HepG2 (cell line): Measurements from ENCODE around the gene DNAJC8. TPM values are rescaled to one million over a fixed set of nuclear protein-coding genes. Genes with fewer than 3 reads are reported as not detected.

Experiments used
- ATAC-seq: fragments of 200-7000 bp; cut with Tn5 transposase; 3 replicates; pipeline ENCODE4 v1.9.1; 2020; ENCODE audit warnings: mild to moderate bottlenecking, moderate library complexity
- BruUV-seq: library from RNA; stranded (reverse); fragments of 400-500 nt; replicated peaks from 2 replicates; lab custom pipeline; 2021; lab: Mats Ljungman, UMichigan
- CTCF ChIA-PET: fragments of 300-600 bp; formaldehyde crosslinking; extraction: SDS; loops from one replicate; lab custom pipeline; 2021; ENCODE audit warnings: low total read pairs, inconsistent platforms, low intra/inter-chr PET ratio; lab: Yijun Ruan, JAX
- POLR2A ChIA-PET: fragments of 350-600 bp; sonication (Branson Sonifier 250); formaldehyde crosslinking; loops from one replicate; lab custom pipeline; 2020; ENCODE audit warnings: antibody characterized with exemption, inconsistent platforms; lab: Yijun Ruan, JAX
- DNase-seq: peaks from one replicate; pipeline ENCODE4 v3.0.0-alpha.2; 2015; ENCODE audit warnings: low spot score
- FAIRE-seq: peaks from 3 replicates; lab custom pipeline; 2011; peaks lifted over from hg19 to GRCh38; lab: Jason Lieb, UNC
- H2AFZ ChIP-seq: one replicate; pipeline ENCODE4 v1.6.1; 2011; ENCODE audit warnings: low read length, inconsistent platforms
- H3K27ac ChIP-seq: fragments of 300-600 bp; 3 replicates; pipeline ENCODE4 v1.8.0; 2011; ENCODE audit warnings: mixed run types, mild to moderate bottlenecking, mixed read lengths, low read length, inconsistent platforms; ENCODE audit not compliant: insufficient read depth; ENCODE audit errors: extremely low read length
- H3K27me3 ChIP-seq, 2 experiments: fragments of 200-600 bp in 1 of 2; 2 replicates in 1 of 2; 3 replicates in 1 of 2; pipeline versions ENCODE4 v1.6.0 to v1.8.0; 2011; ENCODE audit warnings: low read length in 2 of 2, mild to moderate bottlenecking in 2 of 2, moderate library complexity in 2 of 2, inconsistent platforms in 1 of 2; ENCODE audit not compliant: insufficient read depth in 2 of 2, control insufficient read depth in 1 of 2
- H3K36me3 ChIP-seq, 2 experiments: fragments of 200-600 bp in 1 of 2; replicated peaks in 1 of 2; 2 replicates in 1 of 2; 3 replicates in 1 of 2; pipeline versions ENCODE4 v1.5.1 to v1.8.0; 2011; ENCODE audit warnings: low read length in 2 of 2, inconsistent platforms in 1 of 2; ENCODE audit not compliant: insufficient read depth in 2 of 2, control insufficient read depth in 1 of 2
- H3K4me1 ChIP-seq: 2 replicates; pipeline ENCODE4 v1.5.1; 2012; ENCODE audit warnings: low read length, inconsistent platforms; ENCODE audit not compliant: insufficient read depth
- H3K4me2 ChIP-seq: 2 replicates; pipeline ENCODE4 v1.6.0; 2011; ENCODE audit warnings: low read depth, low read length, inconsistent platforms
- H3K4me3 ChIP-seq, 3 experiments: fragments of 200-600 bp in 1 of 3; sonication (generic), shearing (Covaris generic) in 1 of 3; replicated peaks in 1 of 3; 2 replicates each; pipeline ENCODE4 v1.5.1; 2011 to 2016; ENCODE audit warnings: low read length in 3 of 3, inconsistent platforms in 2 of 3, low read depth in 2 of 3, mild to moderate bottlenecking in 2 of 3, control low read depth in 1 of 3, mixed read lengths in 1 of 3; ENCODE audit not compliant: insufficient read depth in 1 of 3
- H3K79me2 ChIP-seq: one replicate; pipeline ENCODE4 v1.6.1; 2011; ENCODE audit warnings: low read length, inconsistent platforms; ENCODE audit not compliant: insufficient read depth
- H3K9ac ChIP-seq: 2 replicates; pipeline ENCODE4 v1.6.0; 2011; ENCODE audit warnings: mild to moderate bottlenecking, low read depth, low read length, inconsistent platforms; ENCODE audit not compliant: insufficient read depth
- H3K9me3 ChIP-seq: 2 replicates; pipeline ENCODE4 v1.5.1; 2012; ENCODE audit warnings: mild to moderate bottlenecking, low read length
- H4K20me1 ChIP-seq: 2 replicates; pipeline ENCODE4 v1.6.0; 2011; ENCODE audit warnings: inconsistent platforms, mild to moderate bottlenecking, low read length, moderate library complexity; ENCODE audit not compliant: insufficient read depth
- CEBPG ChIP-seq: IDR thresholded peaks from 2 replicates; pipeline ENCODE4 v1.6.1; 2016
- KDM1A ChIP-seq: IDR thresholded peaks from 2 replicates; pipeline ENCODE4 v1.6.1; 2016; ENCODE audit warnings: missing compliant biosample characterization
- MAFK ChIP-seq, 2 experiments: IDR thresholded peaks in 1 of 2; conservative IDR thresholded peaks in 1 of 2; 2 replicates each; pipeline ENCODE4 v1.6.1; 2011; ENCODE audit warnings: improper control_type of control experiment in 2 of 2, low read length in 2 of 2
- NCOA2 ChIP-seq: sonication (generic); formaldehyde crosslinking; IDR thresholded peaks from 2 replicates; pipeline ENCODE4 v1.8.0; 2022; ENCODE audit warnings: inconsistent platforms
- PHB2 ChIP-seq: fragments of 450-650 bp; IDR thresholded peaks from 2 replicates; pipeline ENCODE4 v1.6.1; 2018; ENCODE audit not compliant: partially characterized antibody
- PITX1 ChIP-seq: sonication (generic); formaldehyde crosslinking; IDR thresholded peaks from 2 replicates; pipeline ENCODE4 v1.5.1; 2020; ENCODE audit warnings: mild to moderate bottlenecking, missing genetic modification reagents
- PRDM10 ChIP-seq: sonication (generic); formaldehyde crosslinking; IDR thresholded peaks from 2 replicates; pipeline ENCODE4 v1.4.0; 2020; ENCODE audit warnings: low read depth, missing genetic modification reagents
- SAP130 ChIP-seq: IDR thresholded peaks from 2 replicates; pipeline ENCODE4 v1.6.1; 2016; ENCODE audit warnings: low read depth
- ZFP82 ChIP-seq: sonication (generic); formaldehyde crosslinking; IDR thresholded peaks from 2 replicates; pipeline ENCODE4 v1.5.1; 2020; ENCODE audit warnings: mild to moderate bottlenecking, missing genetic modification reagents, borderline replicate concordance
- ZNF430 ChIP-seq: sonication (generic); formaldehyde crosslinking; IDR thresholded peaks from 2 replicates; pipeline ENCODE4 v1.9.0; 2021; ENCODE audit warnings: mild to moderate bottlenecking, missing genetic modification reagents
- ZNF564 ChIP-seq: sonication (generic); formaldehyde crosslinking; IDR thresholded peaks from 2 replicates; pipeline ENCODE4 v1.8.1; 2023; ENCODE audit warnings: mild to moderate bottlenecking, missing genetic modification reagents
- ZNF660 ChIP-seq: sonication (generic); formaldehyde crosslinking; IDR thresholded peaks from 2 replicates; pipeline ENCODE4 v1.5.1; 2020; ENCODE audit warnings: mild to moderate bottlenecking, low read depth, missing genetic modification reagents, borderline replicate concordance
- ZNF746 ChIP-seq: sonication (generic); formaldehyde crosslinking; IDR thresholded peaks from 2 replicates; pipeline ENCODE4 v1.8.0; 2022; ENCODE audit warnings: mild to moderate bottlenecking, missing genetic modification reagents
- ZNF770 ChIP-seq: sonication (generic); formaldehyde crosslinking; IDR thresholded peaks from 2 replicates; pipeline ENCODE4 v1.5.0; 2020; ENCODE audit warnings: mild to moderate bottlenecking, missing genetic modification reagents
- WGBS: methylation state at CpG from one replicate; pipeline ENCODE4 v1.1.6; 2017; ENCODE audit warnings: low lambda C conversion rate; 5-methylcytosine and 5-hydroxymethylcytosine counted together
- in situ Hi-C: cut with HindIII; loops from 2 replicates; pipeline ENCODE4 v1.10.0; 2017; ENCODE audit warnings: low pct_unique_long_range_greater_than_20kb; ENCODE audit not compliant: extremely low pct_ligation_motif_present
- intact Hi-C: fragments of 100-400 bp; cut with micrococcal nuclease; formaldehyde crosslinking; loops from one replicate; pipeline ENCODE4 v1.10.0; 2022; ENCODE audit not compliant: unreplicated experiment
- polyA plus RNA-seq, 8 experiments: library from polyadenylated mRNA; depleted of rRNA in 3 of 8; stranded (reverse) in 7 of 8; unstranded in 1 of 8; fragments of >200 nt; fragmentation: Illumina TruSeq in 4 of 8; extraction: Trizol in 4 of 8; gene quantifications; 2 replicates each; pipeline versions ENCODE4 v1.2.1 to v1.2.3, GENCODE V29; 2011 to 2016; ENCODE audit warnings: low read depth in 4 of 8, missing spikeins in 1 of 8, mixed read lengths in 1 of 8; ENCODE audit not compliant: insufficient read depth in 1 of 8
- total RNA-seq, 5 experiments: library from RNA; depleted of rRNA; stranded (reverse); fragments of >200 nt; fragmentation: Illumina TruSeq; extraction: Trizol; gene quantifications; 2 replicates each; pipeline ENCODE4 v1.2.3, GENCODE V29; 2016; ENCODE audit warnings: low read depth in 1 of 5

DNAJC8 gene
- total and polyA plus RNA-seq, 2 of the 13 experiments (the other 11 are each of a cell fraction or from before 2014, with no cell fraction given): 54.5 to 126 TPM

- peak; percentile 94 for TF ChIP-seq MAFK (conservative IDR thresholded peaks at IDR 0.05 in 1 of 2, IDR thresholded peaks at IDR 0.05 in 1 of 2; ENCODE audit: low read length in 2 of 2)
- TF ChIP-seq ZNF430 (CRISPR knock-in tag): no peak
- TF ChIP-seq ZNF564 (CRISPR knock-in tag): no peak
Measured at GRCh38 chr1:28249866-28250295, 17.1 kb upstream of the DNAJC8 start (continued).

- in situ Hi-C loops (loop anchor here (5.0 to 25.0 kb wide), 2 partner anchors 118 to 338 kb away; partner anchors contain the start of genes PHACTR4 and RAB42), intact Hi-C loops (no loop called here)
- Histone ChIP-seq H3K79me2 (no peaks in the 10 kb centered on the region), H3K36me3 (0 out of 5 replicates have a peak, but pooled peaks cover 0 to 2% of the 10 kb centered on the region in 2 experiments), H3K27me3 (no peaks in the 10 kb centered on the region), H3K4me1 (peaks cover 45% of the 10 kb centered on the region), H3K27ac (no peak overlapping the region), H3K9ac (peak overlapping the region; percentile 80), H3K9me3 (no peaks in the 10 kb centered on the region), H4K20me1 (no peaks in the 10 kb centered on the region), H3K4me3 (peak overlapping the region; percentile 18 to 78 (median 75); a peak in 2 of 6 replicates), H2AFZ (no peak overlapping the region), H3K4me2 (peak overlapping the region; percentile 98)
- no TSS peak for BruUV-seq
- FAIRE-seq (no peak), ATAC-seq (peak; percentile 30), DNase-seq (no peak)
- CTCF ChIA-PET: interaction anchor here (2.6 kb wide), 1 partner anchor 120 kb away, joined by 13 read pairs; the partner anchor contains the start of gene PHACTR4
- POLR2A ChIA-PET: interaction anchor here (0.7 to 4.5 kb wide), 22 partner anchors 8 to 400 kb away, joined by 3 to 61 read pairs (median 4); partner anchors contain the start of genes ATP5IF1, EYA3, MED18 and PHACTR4
- WGBS: 3% methylated on average over 3 of the region's 3 CpGs
- TF ChIP-seq CEBPG (CRISPR knock-in tag): peak; percentile 97
- peak; percentile 87; the same call in 1 of the 2 replicates for TF ChIP-seq KDM1A (CRISPR knock-in tag)
- TF ChIP-seq PITX1 (CRISPR knock-in tag): no peak
- TF ChIP-seq NCOA2 (CRISPR knock-in tag): peak; percentile 43; the same call in 1 of the 2 replicates
- no peak for TF ChIP-seq PHB2
- TF ChIP-seq PRDM10 (CRISPR knock-in tag): no peak
- no peak for TF ChIP-seq ZNF660 (CRISPR knock-in tag)
- peak; percentile 25; the same call in 1 of the 2 replicates for TF ChIP-seq ZNF770
- no peak for TF ChIP-seq ZFP82 (CRISPR knock-in tag)
- no peak for TF ChIP-seq ZNF746 (CRISPR knock-in tag)
- TF ChIP-seq SAP130 (CRISPR knock-in tag): peak; percentile 58; the same call in 1 of the 2 replicates
Measured at GRCh38 chr1:28249013-28249865, 16.4 kb upstream of the DNAJC8 start.
